Activated CD4-positive, alpha-beta T cell treated with anti-CD3 and anti-CD28 coated beads, Interleukin-2, amount 10 ng/mL, durations not matched to agents 24 days and 14 days (primary cell): Measurements from ENCODE around the gene LIN28B. TPM values are rescaled to one million over a fixed set of nuclear protein-coding genes. Genes with fewer than 3 reads are reported as not detected.
"Not testable (repeated sequence)": the region's sequence is repeated elsewhere in the genome, so short reads cannot be mapped to it uniquely, and the experiment has no call there.

Experiments
- DNase-seq: peaks from one replicate; pipeline ENCODE4 v3.0.0; 2022
- H3K27ac Mint-ChIP-seq: one replicate; pipeline ENCODE4 v1.8.0; 2022; ENCODE audit warnings: mild to moderate bottlenecking, mixed read lengths
- H3K27me3 Mint-ChIP-seq: one replicate; pipeline ENCODE4 v1.8.0; 2022; ENCODE audit warnings: mixed read lengths
- H3K36me3 Mint-ChIP-seq: one replicate; pipeline ENCODE4 v1.8.0; 2022; ENCODE audit warnings: low read depth, mild to moderate bottlenecking, mixed read lengths
- H3K4me1 Mint-ChIP-seq: one replicate; pipeline ENCODE4 v1.8.0; 2021; ENCODE audit warnings: mixed read lengths
- H3K4me3 Mint-ChIP-seq: one replicate; pipeline ENCODE4 v1.8.0; 2022; ENCODE audit warnings: mild to moderate bottlenecking, moderate library complexity, mixed read lengths
- H3K9me3 Mint-ChIP-seq: one replicate; pipeline ENCODE4 v1.8.0; 2021; ENCODE audit warnings: mixed read lengths
- intact Hi-C: fragments of 100-400 bp; cut with micrococcal nuclease; formaldehyde crosslinking; loops from one replicate; pipeline ENCODE4 v1.15.1; 2023
- total RNA-seq: library from RNA; stranded (reverse); gene quantifications from 2 replicates; pipeline ENCODE4 v1.2.3, GENCODE V29; 2022

Gene LIN28B
- total RNA-seq, 1 donor from 2014 or later: not detected

GRCh38 chr6:104969785-104970581, 13.1 kb downstream of the LIN28B start:
- no peak overlapping the region for H3K27ac Mint-ChIP-seq
- DNase-seq: no peak
- no peaks in the 10 kb centered on the region for H3K4me1 Mint-ChIP-seq
- H3K9me3 Mint-ChIP-seq: no peaks in the 10 kb centered on the region
- H3K4me3 Mint-ChIP-seq: no peak overlapping the region
- H3K36me3 Mint-ChIP-seq: no peaks in the 10 kb centered on the region
- intact Hi-C loops: no loop called here
- peaks cover 2% of the 10 kb centered on the region for H3K27me3 Mint-ChIP-seq

GRCh38 chr6:104973404-104973803, 16.5 kb downstream of the LIN28B start:
- H3K4me3 Mint-ChIP-seq: no peak overlapping the region
- peaks cover 2% of the 10 kb centered on the region for H3K27me3 Mint-ChIP-seq
- DNase-seq: no peak
- H3K27ac Mint-ChIP-seq: no peak overlapping the region
- H3K36me3 Mint-ChIP-seq: no peaks in the 10 kb centered on the region
- H3K4me1 Mint-ChIP-seq: no peaks in the 10 kb centered on the region
- no peaks in the 10 kb centered on the region for H3K9me3 Mint-ChIP-seq
- intact Hi-C loops: no loop called here

- Mint-ChIP-seq H3K27me3 (peaks cover 15% of the 10 kb centered on the region), H3K4me1 (no peaks in the 10 kb centered on the region), H3K36me3 (no peaks in the 10 kb centered on the region), H3K4me3 (no peak overlapping the region), H3K27ac (no peak overlapping the region), H3K9me3 (no peaks in the 10 kb centered on the region)
- intact Hi-C loops: no loop called here
- no peak for DNase-seq
These were observed 26.4 kb downstream of the LIN28B start for GRCh38 chr6:104983296-104983695.

- no peak for DNase-seq
- Mint-ChIP-seq H3K36me3 (no peaks in the 10 kb centered on the region), H3K27me3 (peaks cover 13% of the 10 kb centered on the region), H3K27ac (no peak overlapping the region), H3K4me1 (no peaks in the 10 kb centered on the region), H3K9me3 (no peaks in the 10 kb centered on the region), H3K4me3 (no peak overlapping the region)
- intact Hi-C loops: no loop called here
These were observed 26.9 kb downstream of the LIN28B start for GRCh38 chr6:104983776-104984175.

DNA sequence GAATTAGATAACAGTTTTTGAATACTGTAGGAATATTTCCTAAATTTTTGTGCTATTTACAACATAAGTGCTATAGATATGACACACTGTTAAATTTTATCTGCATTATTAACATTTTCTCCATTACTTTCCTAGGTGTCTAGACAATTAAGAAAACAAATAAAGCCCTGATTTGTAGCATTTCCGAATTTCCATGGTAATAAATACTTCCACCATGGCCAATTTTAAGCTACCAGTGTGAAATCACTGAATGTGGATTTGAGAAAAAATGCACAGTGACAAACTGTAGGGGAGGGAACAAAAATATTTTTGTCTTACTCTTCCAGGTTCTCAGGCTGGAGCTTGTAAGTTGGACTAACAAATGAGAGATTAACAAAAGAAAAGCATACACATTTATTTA, 27.9 kb downstream of the LIN28B start:
- intact Hi-C loops: no loop called here

GRCh38 chr6:104985875-104986274, 29.0 kb downstream of the LIN28B start:
- H3K27ac Mint-ChIP-seq, H3K4me3 Mint-ChIP-seq, H3K9me3 Mint-ChIP-seq, intact Hi-C loops, H3K4me1 Mint-ChIP-seq, DNase-seq, H3K36me3 Mint-ChIP-seq, H3K27me3 Mint-ChIP-seq: not testable (repeated sequence)

More for the DNA sequence above, 27.9 kb downstream of the LIN28B start:
- Mint-ChIP-seq H3K4me3 (no peak overlapping the region), H3K27me3 (peaks cover 12% of the 10 kb centered on the region), H3K9me3 (no peaks in the 10 kb centered on the region), H3K4me1 (no peaks in the 10 kb centered on the region), H3K36me3 (no peaks in the 10 kb centered on the region), H3K27ac (no peak overlapping the region)
- no peak for DNase-seq

DNA sequence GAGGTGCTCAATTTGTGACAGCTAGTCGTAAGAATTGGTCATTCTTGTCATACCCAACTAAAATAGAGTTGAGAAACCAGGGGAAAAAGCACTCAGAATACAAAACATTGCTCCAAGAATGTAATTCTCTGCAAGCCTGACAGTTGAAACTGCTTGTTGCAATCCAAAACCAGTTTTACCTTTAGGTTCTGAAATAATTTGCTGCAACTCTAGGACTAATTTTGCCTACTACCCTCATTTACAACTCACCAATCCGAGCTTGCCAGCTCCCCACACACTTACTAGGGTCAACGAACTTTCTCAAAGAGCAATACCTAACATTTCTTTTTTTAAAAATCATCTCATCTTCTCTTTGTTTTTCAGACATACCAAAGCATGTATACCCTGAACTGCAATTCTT, 29.7 kb downstream of the LIN28B start:
- no peak for DNase-seq
- H3K36me3 Mint-ChIP-seq: no peaks in the 10 kb centered on the region
- H3K9me3 Mint-ChIP-seq: no peaks in the 10 kb centered on the region
- peaks cover 2% of the 10 kb centered on the region for H3K27me3 Mint-ChIP-seq
- H3K4me3 Mint-ChIP-seq: no peak overlapping the region
- no peaks in the 10 kb centered on the region for H3K4me1 Mint-ChIP-seq
- no peak overlapping the region for H3K27ac Mint-ChIP-seq
- intact Hi-C loops: no loop called here

DNA sequence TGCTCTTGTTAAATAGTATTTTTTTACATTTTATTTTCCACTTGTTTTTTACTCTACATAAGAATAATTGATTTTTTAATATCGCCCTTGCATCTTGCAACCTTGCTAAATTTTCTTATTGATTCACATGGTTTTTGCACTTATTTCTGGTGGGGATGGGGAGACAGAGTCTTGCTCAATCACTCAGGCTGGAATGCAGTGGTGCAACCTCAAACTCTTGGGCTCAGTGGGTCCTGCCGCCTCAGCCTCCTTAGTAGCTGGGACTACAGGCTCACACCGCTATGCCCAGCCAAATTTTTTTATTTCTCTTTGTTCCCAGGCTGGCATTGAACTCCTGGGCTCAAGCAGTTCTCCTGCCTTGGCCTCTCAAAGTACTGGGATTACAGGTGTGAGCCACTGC, 30.3 kb downstream of the LIN28B start:
- H3K36me3 Mint-ChIP-seq: no peaks in the 10 kb centered on the region
- H3K4me1 Mint-ChIP-seq: no peaks in the 10 kb centered on the region
- no peak overlapping the region for H3K4me3 Mint-ChIP-seq
- no peak overlapping the region for H3K27ac Mint-ChIP-seq
- H3K9me3 Mint-ChIP-seq: no peaks in the 10 kb centered on the region
- intact Hi-C loops: no loop called here
- no peak for DNase-seq
- peaks cover 2% of the 10 kb centered on the region for H3K27me3 Mint-ChIP-seq

GRCh38 chr6:104990085-104990484, 33.2 kb downstream of the LIN28B start:
- intact Hi-C loops: no loop called here
- H3K36me3 Mint-ChIP-seq: no peaks in the 10 kb centered on the region
- peaks cover 2% of the 10 kb centered on the region for H3K27me3 Mint-ChIP-seq
- H3K9me3 Mint-ChIP-seq: no peaks in the 10 kb centered on the region
- H3K4me1 Mint-ChIP-seq: no peaks in the 10 kb centered on the region
- H3K27ac Mint-ChIP-seq: no peak overlapping the region
- DNase-seq: no peak
- H3K4me3 Mint-ChIP-seq: no peak overlapping the region

DNA sequence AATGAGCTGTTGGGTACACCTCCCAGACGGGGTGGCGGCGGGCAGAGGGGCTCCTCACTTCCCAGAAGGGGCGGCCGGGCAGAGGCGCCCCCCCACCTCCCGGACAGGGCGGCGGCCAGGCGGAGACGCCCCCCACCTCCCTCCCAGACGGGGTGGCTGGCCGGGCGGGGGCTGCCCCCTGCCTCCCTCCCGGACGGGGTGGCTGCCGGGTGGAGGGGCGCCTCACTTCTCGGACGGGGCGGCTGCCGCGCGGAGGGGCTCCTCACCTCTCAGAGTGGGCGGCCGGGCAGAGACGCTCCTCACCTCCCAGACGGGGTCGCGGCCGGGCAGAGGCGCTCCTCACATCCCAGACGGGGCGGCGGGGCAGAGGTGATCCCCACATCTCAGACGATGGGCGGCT, 34.2 kb downstream of the LIN28B start:
- intact Hi-C loops, H3K27me3 Mint-ChIP-seq, H3K4me3 Mint-ChIP-seq: not testable (repeated sequence)

GRCh38 chr6:104993576-104993975, 36.7 kb downstream of the LIN28B start:
- H3K9me3 Mint-ChIP-seq, H3K36me3 Mint-ChIP-seq, H3K4me1 Mint-ChIP-seq, intact Hi-C loops, H3K27ac Mint-ChIP-seq, H3K4me3 Mint-ChIP-seq, H3K27me3 Mint-ChIP-seq, DNase-seq: not testable (repeated sequence)

More for the DNA sequence above, 34.2 kb downstream of the LIN28B start:
- not testable (repeated sequence) for H3K9me3 Mint-ChIP-seq, H3K36me3 Mint-ChIP-seq, DNase-seq, H3K27ac Mint-ChIP-seq, H3K4me1 Mint-ChIP-seq

DNA sequence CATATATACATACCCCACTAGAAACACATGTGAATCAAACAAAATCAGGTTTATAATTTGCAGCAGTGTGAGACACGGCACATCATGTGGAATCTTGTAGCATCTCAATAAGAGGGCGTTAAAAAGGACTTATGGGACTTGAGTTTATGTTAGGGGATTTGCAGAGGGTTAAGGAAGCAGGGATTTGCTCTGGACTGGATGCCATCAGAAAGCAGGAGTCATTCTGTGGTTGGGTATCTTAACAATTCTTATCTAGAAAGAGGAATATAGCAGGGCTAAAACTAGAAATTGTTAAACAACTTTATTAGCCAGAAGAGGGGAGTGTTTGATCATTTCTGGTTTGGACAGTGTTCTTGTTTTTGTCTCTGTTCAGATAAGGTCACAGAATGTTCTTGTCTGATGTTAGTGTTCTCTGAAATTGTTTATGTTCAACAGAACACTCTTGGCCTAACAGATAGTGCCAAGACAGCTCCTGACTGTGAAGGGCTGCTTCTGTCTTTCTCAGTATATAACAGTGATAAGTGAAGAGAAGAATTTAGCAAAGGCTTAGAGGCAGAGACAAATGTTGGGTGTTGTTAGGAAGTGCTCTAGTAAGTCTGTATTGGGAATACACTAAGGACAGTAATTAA, 39.2 kb downstream of the LIN28B start:
- Mint-ChIP-seq H3K4me3 (no peak overlapping the region), H3K9me3 (no peaks in the 10 kb centered on the region), H3K27me3 (no peaks in the 10 kb centered on the region), H3K36me3 (no peaks in the 10 kb centered on the region), H3K27ac (no peak overlapping the region), H3K4me1 (no peaks in the 10 kb centered on the region)
- no peak for DNase-seq
- intact Hi-C loops: no loop called here

DNA sequence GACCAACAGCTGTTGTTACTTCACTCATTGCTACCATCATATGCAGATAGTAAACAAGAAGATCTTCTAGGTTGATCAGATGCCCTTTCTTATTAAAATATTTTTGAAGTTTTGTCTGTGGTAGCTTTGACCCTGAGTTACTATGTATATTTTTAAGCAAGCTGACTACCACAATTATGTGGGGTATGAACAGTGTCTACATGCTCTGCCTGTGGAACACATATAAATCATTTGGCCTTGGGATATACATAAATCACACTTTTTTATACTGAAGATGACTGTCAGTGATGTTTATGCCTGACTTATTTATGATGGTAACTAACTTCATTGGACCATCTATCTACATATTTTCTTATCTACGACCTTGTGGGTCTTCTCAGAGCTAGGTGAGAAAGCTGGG, 44.2 kb downstream of the LIN28B start:
- Mint-ChIP-seq H3K27ac (no peak overlapping the region), H3K9me3 (no peaks in the 10 kb centered on the region), H3K36me3 (no peaks in the 10 kb centered on the region), H3K27me3 (peaks cover 8% of the 10 kb centered on the region), H3K4me1 (no peaks in the 10 kb centered on the region), H3K4me3 (no peak overlapping the region)
- intact Hi-C loops: no loop called here
- DNase-seq: no peak

GRCh38 chr6:105001906-105002305, 45.0 kb downstream of the LIN28B start:
- intact Hi-C loops: no loop called here
- Mint-ChIP-seq H3K27ac (no peak overlapping the region), H3K27me3 (peaks cover 8% of the 10 kb centered on the region), H3K36me3 (no peaks in the 10 kb centered on the region), H3K4me1 (no peaks in the 10 kb centered on the region), H3K4me3 (no peak overlapping the region), H3K9me3 (no peaks in the 10 kb centered on the region)
- no peak for DNase-seq

DNA sequence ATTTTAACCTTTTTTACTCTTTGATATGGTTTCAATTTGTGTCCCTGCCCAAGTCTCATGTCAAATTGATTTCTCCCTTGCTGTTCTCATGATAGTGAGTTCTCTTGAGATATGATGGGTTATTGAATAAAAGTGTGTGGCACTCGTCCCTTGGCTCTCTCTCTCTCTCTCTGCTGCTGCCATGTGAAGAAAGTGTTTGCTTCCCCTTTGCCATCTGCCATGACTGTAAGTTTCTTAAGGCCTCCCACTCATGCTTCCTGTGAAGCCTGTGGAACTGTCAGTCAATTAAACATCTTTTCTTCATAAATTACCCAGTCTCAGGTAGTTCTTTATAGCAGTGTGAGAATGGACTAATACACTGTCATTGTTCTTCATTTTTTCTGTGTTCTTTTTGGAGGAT, 48.5 kb downstream of the LIN28B start:
- Mint-ChIP-seq H3K9me3 (no peaks in the 10 kb centered on the region), H3K27ac (no peak overlapping the region), H3K36me3 (no peaks in the 10 kb centered on the region), H3K4me1 (no peaks in the 10 kb centered on the region), H3K27me3 (peaks cover 10% of the 10 kb centered on the region), H3K4me3 (no peak overlapping the region)
- intact Hi-C loops: no loop called here
- DNase-seq: no peak
